WI38 (cell line): ENCODE measurements around the gene WDR83.
"Not testable (repeated sequence)": the region's sequence is repeated elsewhere in the genome, so short reads cannot be mapped to it uniquely, and the experiment has no call there.

Source experiments
- H3K4me3 ChIP-seq: 2 replicates; pipeline ENCODE4 v1.5.1; 2011; ENCODE audit warnings: low read depth, mild to moderate bottlenecking, control low read depth, low read length
- TF ChIP-seq, protein P1 (sequence below): IDR thresholded peaks from 2 replicates; pipeline ENCODE4 v1.5.1; 2012; ENCODE audit warnings: low read depth, mild to moderate bottlenecking, control low read depth, low read length

Gene WDR83

DNA sequence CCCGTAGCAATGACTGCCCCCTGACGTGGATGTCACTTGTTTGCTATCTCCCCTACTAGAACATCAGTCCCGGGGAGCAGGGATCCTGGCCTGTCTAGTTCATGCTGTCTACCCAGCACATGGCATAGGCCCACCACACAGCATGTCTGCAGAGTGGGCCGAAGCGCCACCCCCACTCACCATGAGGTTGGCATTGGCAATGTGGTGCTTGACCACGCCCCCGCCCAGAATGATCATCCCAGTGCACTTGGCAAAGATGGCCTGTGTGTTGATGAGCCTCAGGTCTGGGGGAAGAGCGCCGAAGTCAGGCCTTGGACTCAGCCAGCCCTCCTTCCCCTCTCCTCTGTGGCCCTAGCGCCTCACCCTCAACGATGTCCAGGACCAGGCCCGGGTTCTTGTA, 10.3 kb downstream of the WDR83 start:
- TF ChIP-seq, protein P1, sequence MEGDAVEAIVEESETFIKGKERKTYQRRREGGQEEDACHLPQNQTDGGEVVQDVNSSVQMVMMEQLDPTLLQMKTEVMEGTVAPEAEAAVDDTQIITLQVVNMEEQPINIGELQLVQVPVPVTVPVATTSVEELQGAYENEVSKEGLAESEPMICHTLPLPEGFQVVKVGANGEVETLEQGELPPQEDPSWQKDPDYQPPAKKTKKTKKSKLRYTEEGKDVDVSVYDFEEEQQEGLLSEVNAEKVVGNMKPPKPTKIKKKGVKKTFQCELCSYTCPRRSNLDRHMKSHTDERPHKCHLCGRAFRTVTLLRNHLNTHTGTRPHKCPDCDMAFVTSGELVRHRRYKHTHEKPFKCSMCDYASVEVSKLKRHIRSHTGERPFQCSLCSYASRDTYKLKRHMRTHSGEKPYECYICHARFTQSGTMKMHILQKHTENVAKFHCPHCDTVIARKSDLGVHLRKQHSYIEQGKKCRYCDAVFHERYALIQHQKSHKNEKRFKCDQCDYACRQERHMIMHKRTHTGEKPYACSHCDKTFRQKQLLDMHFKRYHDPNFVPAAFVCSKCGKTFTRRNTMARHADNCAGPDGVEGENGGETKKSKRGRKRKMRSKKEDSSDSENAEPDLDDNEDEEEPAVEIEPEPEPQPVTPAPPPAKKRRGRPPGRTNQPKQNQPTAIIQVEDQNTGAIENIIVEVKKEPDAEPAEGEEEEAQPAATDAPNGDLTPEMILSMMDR, result no peak
- no peak overlapping the region for H3K4me3 ChIP-seq

DNA sequence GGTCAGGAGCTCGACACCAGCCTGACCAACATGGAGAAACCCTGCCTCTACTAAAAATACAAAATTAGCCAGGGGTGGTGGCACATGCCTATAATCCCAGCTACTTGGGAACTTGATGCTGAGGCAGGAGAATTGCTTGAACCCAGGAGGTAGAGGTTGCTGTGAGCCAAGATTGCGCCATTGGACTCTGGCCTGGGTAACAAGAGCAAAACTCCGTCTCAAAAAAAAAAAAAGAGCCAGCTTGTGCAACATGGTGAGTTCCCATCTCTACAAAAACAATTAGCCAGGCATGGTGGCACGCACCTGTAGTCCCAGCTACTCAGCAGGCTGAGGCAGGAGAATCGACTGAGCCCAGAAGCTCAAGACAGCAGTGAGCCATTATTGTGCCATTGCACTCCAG, 11.4 kb downstream of the WDR83 start:
- H3K4me3 ChIP-seq, result not testable (repeated sequence)

DNA sequence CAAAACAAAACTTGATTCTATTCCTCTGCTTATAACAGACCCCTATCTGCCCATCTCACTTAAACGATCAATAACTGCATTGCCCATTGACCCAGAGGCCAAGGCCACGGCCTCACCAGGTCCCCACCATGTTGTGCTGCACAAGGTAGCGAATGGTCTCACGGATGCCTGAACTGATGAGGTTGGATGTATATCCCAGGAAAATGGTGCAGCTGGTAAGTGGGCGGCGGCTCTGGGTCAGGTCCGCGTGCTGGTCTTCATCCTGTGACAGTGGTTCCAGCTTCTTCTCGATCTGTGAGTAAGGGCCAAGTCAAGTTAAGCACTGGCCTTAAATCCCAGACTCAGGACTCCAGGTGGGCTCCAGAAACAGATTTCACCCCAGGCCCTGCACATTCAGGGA, 13.4 kb downstream of the WDR83 start:
- TF ChIP-seq, protein P1, result no peak
- H3K4me3 ChIP-seq, result no peak overlapping the region

DNA sequence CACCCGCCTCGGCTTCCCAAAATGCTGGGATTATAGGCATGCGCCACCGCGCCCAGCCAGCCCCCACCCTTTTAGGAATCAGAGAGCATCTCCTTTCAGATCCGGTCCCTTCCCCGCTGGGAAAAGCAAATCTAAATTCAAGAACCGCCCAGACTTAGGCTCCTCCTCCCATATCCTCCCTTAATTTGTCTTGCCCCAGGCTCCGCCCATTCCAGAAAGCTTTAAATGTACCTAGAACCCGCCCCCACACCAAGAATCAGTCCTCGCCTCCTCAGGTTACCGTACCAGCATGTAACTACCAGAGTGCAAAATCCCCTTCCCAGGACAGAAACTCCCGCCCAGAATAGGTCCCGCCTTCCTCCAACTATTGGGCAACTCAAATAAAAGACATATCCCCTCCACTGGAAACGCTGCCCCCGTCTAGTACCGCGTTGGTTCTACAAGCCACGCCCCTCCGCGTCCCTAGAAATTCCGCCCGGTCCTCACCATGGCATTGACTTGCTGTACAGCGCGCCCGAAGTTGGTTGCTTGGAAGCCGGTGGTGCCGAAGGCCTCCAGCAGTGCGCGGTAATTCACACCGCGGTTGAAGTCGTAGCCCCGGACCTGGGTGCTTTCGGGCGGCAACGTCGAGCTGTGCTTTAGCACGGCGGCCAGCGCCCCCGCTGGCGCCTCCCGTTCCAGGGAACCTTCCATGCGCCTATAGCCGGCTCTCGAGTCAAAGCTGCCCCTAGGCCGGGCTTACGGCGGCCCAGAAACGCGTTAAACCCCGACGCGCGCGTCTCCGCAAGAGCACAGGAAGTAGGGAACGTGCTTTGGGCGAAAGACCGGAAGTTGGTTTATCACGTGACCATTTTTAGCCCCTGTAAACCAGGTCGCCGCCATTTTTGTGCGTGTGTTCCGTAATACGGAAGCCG, 14.7 kb downstream of the WDR83 start, which contains the start of gene DHPS:
TSS of gene DHPS (minus strand) at position 807 of the 914 bp plus-strand sequence. CDS start at position 693, 114 bp downstream.
- peak within 1 kb of the TSS; percentile 87 for H3K4me3 ChIP-seq
- TF ChIP-seq, protein P1, result no peak

DNA sequence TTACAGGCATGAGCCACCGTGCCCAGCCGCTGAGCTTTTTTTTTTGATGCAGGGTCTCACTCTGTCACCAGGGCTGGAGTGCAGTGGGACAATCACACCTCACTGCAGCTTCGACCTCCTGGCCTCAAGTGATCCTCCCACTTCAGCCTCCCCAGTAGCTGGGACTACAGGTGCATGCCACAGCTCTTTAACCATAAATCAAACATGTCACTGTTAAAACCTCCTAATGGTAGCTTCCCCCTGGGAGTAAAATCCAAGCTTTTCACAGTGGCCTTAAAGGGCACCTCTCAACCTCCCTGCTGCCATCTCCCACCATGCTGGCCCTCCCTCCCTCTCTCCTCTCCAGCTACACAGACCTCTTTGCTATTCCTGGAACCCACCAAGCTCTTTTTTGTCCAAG, 19.2 kb downstream of the WDR83 start:
- TF ChIP-seq, protein P1, result no peak
- H3K4me3 ChIP-seq, result no peak overlapping the region

DNA sequence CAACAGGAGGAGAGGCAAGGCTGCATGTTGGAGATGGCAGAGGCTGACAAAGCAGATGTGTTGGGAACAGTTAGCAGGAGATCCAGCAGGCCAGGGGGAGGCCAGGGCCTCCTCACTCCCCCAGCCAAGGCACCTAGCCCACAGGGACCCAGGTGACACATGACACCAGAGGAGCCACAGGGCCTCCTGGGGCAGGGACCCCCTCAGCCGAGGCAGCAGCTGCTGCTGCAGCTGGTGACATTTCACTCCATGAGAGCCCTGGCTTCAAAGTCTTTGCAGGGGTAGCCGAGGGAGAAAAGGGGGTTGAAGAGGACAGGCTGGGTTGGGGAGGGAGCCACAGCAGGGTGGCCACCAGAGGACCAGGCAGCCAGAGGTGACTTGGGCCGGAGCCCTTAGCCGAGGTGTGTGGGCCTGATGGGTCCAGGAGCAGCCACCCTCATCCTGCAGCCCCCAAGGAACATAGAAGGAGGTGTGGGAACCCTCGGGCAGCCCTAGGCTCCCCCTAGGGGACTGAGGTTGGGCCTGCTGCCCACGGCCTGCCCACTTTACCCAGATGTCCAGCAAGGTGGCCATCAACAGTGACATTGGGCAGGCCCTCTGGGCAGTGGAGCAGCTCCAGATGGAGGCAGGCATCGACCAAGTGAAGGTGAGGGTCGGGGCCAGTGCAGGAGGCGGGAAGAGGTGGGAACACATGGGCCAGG, 21.0 kb downstream of the WDR83 start, which contains the start of gene GNG14:
TSS of gene GNG14 (plus strand) at position 503 of the 701 bp plus-strand sequence. CDS start at position 554, 51 bp downstream.
- TF ChIP-seq, protein P1, result no peak
- no peak within 1 kb of the TSS for H3K4me3 ChIP-seq

DNA sequence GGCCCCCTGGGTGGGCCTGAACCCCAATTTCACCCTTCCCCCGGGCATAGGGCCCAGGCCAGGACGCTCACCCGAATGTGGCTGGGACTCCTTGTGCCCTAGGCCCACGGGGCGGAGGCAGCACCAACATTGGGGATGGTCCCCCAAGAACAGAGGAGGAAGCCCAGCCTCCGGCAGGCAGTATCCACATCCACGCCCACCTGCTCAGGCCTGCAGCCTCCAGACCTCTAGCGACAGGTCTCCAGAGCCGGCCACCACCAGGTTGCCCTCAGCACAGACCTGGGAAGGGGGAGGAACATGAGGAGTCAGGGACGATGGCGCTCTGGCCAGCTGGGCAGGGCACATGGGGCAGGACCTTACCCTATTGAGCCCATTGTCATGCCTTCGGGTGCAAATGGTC, 22.4 kb downstream of the WDR83 start:
- no peak overlapping the region for H3K4me3 ChIP-seq
- TF ChIP-seq, protein P1, result no peak
